Endothelial cell of umbilical vein (primary cell): ENCODE results near the gene PSMB9.

Source experiments
- CTCF ChIP-seq, 2 donors: IDR thresholded peaks; 1 replicate in 1 of 2; 2 replicates in 1 of 2; pipeline ENCODE4 v1.5.1; 2011; ENCODE audit warnings: low read length in 2 of 2, mild to moderate bottlenecking in 2 of 2, moderate library complexity in 2 of 2, control low read depth in 1 of 2, inconsistent platforms in 1 of 2, low read depth in 1 of 2; ENCODE audit not compliant: insufficient read depth in 1 of 2; ENCODE audit errors: extremely low read depth in 1 of 2
- FOS ChIP-seq: IDR thresholded peaks from 2 replicates; pipeline ENCODE4 v1.6.1; 2011; ENCODE audit warnings: mild to moderate bottlenecking, low read length, moderate library complexity, borderline replicate concordance; ENCODE audit not compliant: insufficient read depth
- POLR2A ChIP-seq: IDR thresholded peaks from 2 replicates; pipeline ENCODE4 v1.6.1; 2012; ENCODE audit warnings: low read depth, mild to moderate bottlenecking, control low read depth, low read length

- TF ChIP-seq FOS (no peak), CTCF (IDR thresholded peaks at IDR 0.05; ENCODE audit: extremely low read depth in 1 of 2, insufficient read depth in 1 of 2, low read depth in 1 of 2, low read length in 2 of 2) (no peak), POLR2A (peak; percentile 47)
These were observed 9.8 kb upstream of the PSMB9 start, which contains the start of gene PSMB8 for GRCh38 chr6:32843979-32844838.
